Right atrium auricular region (tissue), 2 donors: ENCODE measurements around the gene ULK4. TPM values are rescaled to one million over a fixed set of nuclear protein-coding genes. Genes with fewer than 3 reads are reported as not detected.
"Not testable (repeated sequence)": the region's sequence is repeated elsewhere in the genome, so short reads cannot be mapped to it uniquely, and the experiment has no call there.

ENCODE experiments used
- DNase-seq: peaks from one replicate; pipeline ENCODE4 v3.0.0-alpha.2; 2019; ENCODE audit warnings: low spot score
- H3K27ac ChIP-seq, 2 donors: fragments of 200-600 bp; sonication (generic); 1 replicate in 1 of 2; 2 replicates in 1 of 2; pipeline ENCODE4 v1.5.1; 2016 to 2019
- H3K27me3 ChIP-seq, 2 donors: fragments of 200-600 bp; sonication (generic); one replicate each; pipeline versions ENCODE4 v1.5.1 to v1.6.0; 2017 to 2019
- H3K36me3 ChIP-seq: fragments of 200-600 bp; sonication (generic); one replicate; pipeline ENCODE4 v1.5.1; 2016
- H3K4me1 ChIP-seq, 2 donors: fragments of 200-600 bp; sonication (generic); one replicate each; pipeline versions ENCODE4 v1.5.1 to v1.6.0; 2017 to 2019
- H3K4me3 ChIP-seq, 2 donors: fragments of 200-600 bp; sonication (generic); 1 replicate in 1 of 2; 2 replicates in 1 of 2; pipeline ENCODE4 v1.5.1; 2017 to 2019; ENCODE audit warnings: mild to moderate bottlenecking in 1 of 2, moderate library complexity in 1 of 2
- H3K9me3 ChIP-seq, 2 donors: fragments of 200-600 bp; sonication (generic); one replicate each; pipeline ENCODE4 v1.5.1; 2019
- CTCF ChIP-seq, 2 donors: fragments of 200-600 bp; sonication (generic); IDR thresholded peaks; one replicate each; pipeline ENCODE4 v1.5.1; 2019; ENCODE audit warnings: antibody characterized with exemption in 2 of 2
- total RNA-seq, 2 donors: library from RNA; depleted of rRNA; stranded (reverse); fragments of >200 nt; gene quantifications; one replicate each; pipeline ENCODE4 v1.1.0, GENCODE V29; 2016

The ULK4 gene
- total RNA-seq, 2 donors from 2014 or later: 7.1 to 10.1 TPM

GRCh38 chr3:41716471-41716870, 245.4 kb downstream of the ULK4 start:
- Histone ChIP-seq H3K27ac (no peak overlapping the region), H3K36me3 (no peaks in the 10 kb centered on the region), H3K27me3 (no peaks in the 10 kb centered on the region), H3K9me3 (no peaks in the 10 kb centered on the region), H3K4me3 (no peak overlapping the region), H3K4me1 (no peaks in the 10 kb centered on the region)
- peak in 1 of 2 donors; percentile 58 for TF ChIP-seq CTCF (IDR thresholded peaks at IDR 0.05)
- DNase-seq: no peak

GRCh38 chr3:41715376-41715775, 246.5 kb downstream of the ULK4 start:
- H3K4me3 ChIP-seq: no peak overlapping the region
- DNase-seq: no peak
- H3K27me3 ChIP-seq: no peaks in the 10 kb centered on the region
- TF ChIP-seq CTCF (IDR thresholded peaks at IDR 0.05): no peak
- no peaks in the 10 kb centered on the region for H3K4me1 ChIP-seq
- H3K36me3 ChIP-seq: no peaks in the 10 kb centered on the region
- no peaks in the 10 kb centered on the region for H3K9me3 ChIP-seq
- H3K27ac ChIP-seq: no peak overlapping the region

GRCh38 chr3:41711651-41712050, 250.3 kb downstream of the ULK4 start:
- Histone ChIP-seq H3K27me3 (no peaks in the 10 kb centered on the region), H3K4me3 (no peak overlapping the region), H3K9me3 (no peaks in the 10 kb centered on the region), H3K4me1 (no peaks in the 10 kb centered on the region), H3K27ac (no peak overlapping the region), H3K36me3 (no peaks in the 10 kb centered on the region)
- no peak for TF ChIP-seq CTCF (IDR thresholded peaks at IDR 0.05)
- DNase-seq: no peak

GRCh38 chr3:41710646-41711388, 251.1 kb downstream of the ULK4 start:
- Histone ChIP-seq H3K4me3 (no peak overlapping the region), H3K27ac (no peak overlapping the region), H3K36me3 (no peaks in the 10 kb centered on the region), H3K4me1 (no peaks in the 10 kb centered on the region), H3K9me3 (no peaks in the 10 kb centered on the region), H3K27me3 (no peaks in the 10 kb centered on the region)
- DNase-seq: no peak
- TF ChIP-seq CTCF (IDR thresholded peaks at IDR 0.05): no peak

GRCh38 chr3:41709213-41709612, 252.7 kb downstream of the ULK4 start:
- not testable (repeated sequence) for H3K36me3 ChIP-seq, H3K27me3 ChIP-seq, DNase-seq, H3K9me3 ChIP-seq, H3K4me3 ChIP-seq, H3K4me1 ChIP-seq, H3K27ac ChIP-seq

GRCh38 chr3:41708176-41708575, 253.7 kb downstream of the ULK4 start:
- no peaks in the 10 kb centered on the region for H3K27me3 ChIP-seq
- H3K36me3 ChIP-seq: no peaks in the 10 kb centered on the region
- H3K4me1 ChIP-seq: no peaks in the 10 kb centered on the region
- DNase-seq: no peak
- no peaks in the 10 kb centered on the region for H3K9me3 ChIP-seq
- no peak for TF ChIP-seq CTCF (IDR thresholded peaks at IDR 0.05)
- no peak overlapping the region for H3K27ac ChIP-seq
- no peak overlapping the region for H3K4me3 ChIP-seq
